HG02884 (cell line): Measurements from ENCODE around the gene BEST3.
"Not testable (repeated sequence)": the region's sequence is repeated elsewhere in the genome, so short reads cannot be mapped to it uniquely, and the experiment has no call there.

ENCODE experiments used
- ATAC-seq: cut with Tn5 transposase; IDR thresholded peaks from one replicate; pipeline ENCODE4 v1.9.1; 2021; ENCODE audit warnings: mild to moderate bottlenecking, moderate library complexity; ENCODE audit not compliant: unreplicated experiment

Gene BEST3

DNA sequence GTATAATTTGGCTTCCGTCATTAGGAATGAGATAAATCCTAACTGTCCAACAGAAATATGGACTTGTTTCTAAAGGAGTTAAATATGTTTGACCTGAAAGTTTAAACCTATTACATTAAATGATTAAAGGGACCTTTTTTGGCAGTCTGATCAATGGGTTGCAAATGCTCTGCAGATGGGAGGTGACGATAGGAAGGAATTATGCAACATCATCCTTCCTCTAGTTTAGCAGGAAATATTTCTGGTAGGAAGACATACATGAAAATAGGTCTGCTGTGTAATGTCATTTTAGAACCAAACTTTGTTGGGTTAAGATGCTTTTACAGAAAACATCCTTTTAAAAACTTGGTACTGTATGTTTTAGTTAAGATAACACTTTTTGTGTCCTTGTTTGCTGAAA, 91.0 kb downstream of the BEST3 start:
- no peak for ATAC-seq

DNA sequence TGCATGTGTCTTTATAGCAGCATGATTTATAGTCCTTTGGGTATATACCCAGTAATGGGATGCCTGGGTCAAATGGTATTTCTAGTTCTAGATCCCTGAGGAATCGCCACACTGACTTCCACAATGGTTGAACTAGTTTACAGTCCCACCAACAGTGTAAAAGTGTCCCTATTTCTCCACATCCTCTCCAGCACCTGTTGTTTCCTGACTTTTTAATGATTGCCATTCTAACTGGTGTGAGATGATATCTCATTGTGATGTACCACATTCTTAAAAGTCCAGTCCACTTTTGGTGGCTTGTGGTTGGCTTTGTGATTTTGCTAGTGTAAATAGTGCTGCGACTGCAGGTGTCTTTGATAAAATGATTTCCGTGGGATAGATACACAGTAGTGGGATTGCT, 94.8 kb downstream of the BEST3 start:
- not testable (repeated sequence) for ATAC-seq
